SK-N-SH (cell line): ENCODE data around the gene CX3CL1. TPM values are rescaled to one million over a fixed set of nuclear protein-coding genes. Genes with fewer than 3 reads are reported as not detected.

Experiments used
- CTCF ChIA-PET: fragments of 300-600, 350-600 bp; formaldehyde crosslinking; extraction: SDS; loops from one replicate; lab custom pipeline; 2021; lab: Yijun Ruan, JAX
- POLR2A ChIA-PET: fragments of 350-600 bp; sonication (Branson Sonifier 250); formaldehyde crosslinking; extraction: SDS; loops from one replicate; lab custom pipeline; 2020; ENCODE audit warnings: antibody characterized with exemption, inconsistent platforms; lab: Yijun Ruan, JAX
- DNase-seq: peaks from one replicate; pipeline ENCODE4 v3.0.0; 2012
- H2AFZ ChIP-seq: fragments of 200-600 bp; sonication (generic); 2 replicates; pipeline ENCODE4 v1.8.1; 2016; ENCODE audit warnings: antibody characterized with exemption, mild to moderate bottlenecking, low read depth
- H3F3A ChIP-seq: fragments of 200-600 bp; sonication (generic); replicated peaks from 2 replicates; pipeline ENCODE3; 2016; ENCODE audit warnings: antibody characterized with exemption, mild to moderate bottlenecking; ENCODE audit not compliant: insufficient read depth
- H3K27ac ChIP-seq, 2 experiments: fragments of 200-500 bp in 1 of 2; fragments of 200-600 bp in 1 of 2; sonication (Bioruptor generic) in 1 of 2; sonication (generic), shearing (Covaris generic) in 1 of 2; 2 replicates each; pipeline versions ENCODE4 v1.5.1 to v1.6.1; 2014 to 2016; ENCODE audit warnings: low read depth in 2 of 2, inconsistent platforms in 1 of 2, low read length in 1 of 2, mild to moderate bottlenecking in 1 of 2, mixed read lengths in 1 of 2
- H3K27me3 ChIP-seq: fragments of 200-600 bp; sonication (generic), shearing (Covaris generic); 2 replicates; pipeline ENCODE4 v1.6.1; 2016; ENCODE audit warnings: mixed run types; ENCODE audit not compliant: insufficient read depth
- H3K36me3 ChIP-seq, 2 experiments: fragments of 200-500 bp in 1 of 2; fragments of 200-600 bp in 1 of 2; sonication (Bioruptor generic) in 1 of 2; sonication (generic) in 1 of 2; replicated peaks in 1 of 2; 2 replicates each; pipeline versions ENCODE3 to v1.5.1; 2014 to 2016; ENCODE audit warnings: low read length in 1 of 2, mild to moderate bottlenecking in 1 of 2; ENCODE audit not compliant: insufficient read depth in 2 of 2, control insufficient read depth in 1 of 2
- H3K4me1 ChIP-seq, 2 experiments: fragments of 200-500 bp in 1 of 2; fragments of 200-600 bp in 1 of 2; sonication (Bioruptor generic) in 1 of 2; sonication (generic), shearing (Covaris generic) in 1 of 2; 2 replicates each; pipeline versions ENCODE4 v1.5.1 to v1.6.1; 2014 to 2016; ENCODE audit warnings: low read depth in 1 of 2, low read length in 1 of 2, mixed run types in 1 of 2; ENCODE audit not compliant: insufficient read depth in 2 of 2, control insufficient read depth in 1 of 2
- H3K4me2 ChIP-seq: fragments of 200-600 bp; sonication (generic), shearing (Covaris generic); 2 replicates; pipeline ENCODE4 v1.6.1; 2017; ENCODE audit warnings: mixed run types
- H3K4me3 ChIP-seq, 2 experiments: fragments of 200-500 bp in 1 of 2; fragments of 200-600 bp in 1 of 2; sonication (Bioruptor generic) in 1 of 2; sonication (generic), shearing (Covaris generic) in 1 of 2; 2 replicates each; pipeline versions ENCODE4 v1.5.1 to v1.8.1; 2014 to 2016; ENCODE audit warnings: low read depth in 2 of 2, inconsistent platforms in 1 of 2, low read length in 1 of 2, mild to moderate bottlenecking in 1 of 2, mixed read lengths in 1 of 2, moderate library complexity in 1 of 2
- H3K79me2 ChIP-seq: fragments of 200-600 bp; sonication (generic); 2 replicates; pipeline ENCODE4 v1.8.1; 2017; ENCODE audit warnings: mild to moderate bottlenecking; ENCODE audit not compliant: insufficient read depth
- H3K9ac ChIP-seq: fragments of 200-600 bp; sonication (generic); 2 replicates; pipeline ENCODE4 v1.6.1; 2017; ENCODE audit warnings: mixed run types
- H3K9me2 ChIP-seq: fragments of 200-600 bp; sonication (generic); 2 replicates; pipeline ENCODE4 v1.6.1; 2017; ENCODE audit warnings: mixed run types
- H3K9me3 ChIP-seq: fragments of 200-600 bp; sonication (generic); 2 replicates; pipeline ENCODE4 v1.6.1; 2017; ENCODE audit warnings: mixed run types, mild to moderate bottlenecking, moderate library complexity
- H4K20me1 ChIP-seq: fragments of 200-600 bp; sonication (generic); 2 replicates; pipeline ENCODE4 v1.6.1; 2017; ENCODE audit warnings: mild to moderate bottlenecking, mixed run types; ENCODE audit not compliant: insufficient read depth
- EP300 ChIP-seq, 2 experiments: IDR thresholded peaks; 2 replicates each; pipeline versions ENCODE4 v1.4.0 to v1.6.1; 2012; ENCODE audit warnings: borderline replicate concordance in 1 of 2, low read depth in 1 of 2, low read length in 1 of 2
- EZH2phosphoT487 ChIP-seq: fragments of 200-600 bp; sonication (generic); IDR thresholded peaks from 2 replicates; pipeline ENCODE4 v1.6.1; 2017; ENCODE audit warnings: low read depth, mixed run types, mild to moderate bottlenecking, antibody characterized with exemption, moderate library complexity, borderline replicate concordance
- FOSL2 ChIP-seq: IDR thresholded peaks from 2 replicates; pipeline ENCODE4 v1.4.0; 2012; ENCODE audit warnings: low read depth, mild to moderate bottlenecking, moderate library complexity, borderline replicate concordance
- GATA2 ChIP-seq: sonication (generic); formaldehyde crosslinking; IDR thresholded peaks from 2 replicates; pipeline ENCODE4 v1.5.0; 2020; ENCODE audit warnings: mild to moderate bottlenecking, missing genetic modification reagents
- POLR2AphosphoS5 ChIP-seq: IDR thresholded peaks from 2 replicates; pipeline ENCODE4 v1.6.1; 2012; ENCODE audit warnings: low read depth, low read length
- RFX5 ChIP-seq: IDR thresholded peaks from 2 replicates; pipeline ENCODE4 v1.6.1; 2012; ENCODE audit warnings: mild to moderate bottlenecking, improper control_type of control experiment, low read length
- SIN3A ChIP-seq: IDR thresholded peaks from 2 replicates; pipeline ENCODE4 v1.6.1; 2012; ENCODE audit warnings: low read depth, mild to moderate bottlenecking, low read length, moderate library complexity, borderline replicate concordance
- TEAD4 ChIP-seq: IDR thresholded peaks from 2 replicates; pipeline ENCODE4 v1.4.0; 2012; ENCODE audit warnings: mild to moderate bottlenecking, borderline replicate concordance; ENCODE audit not compliant: insufficient read depth
- WGBS: methylation state at CpG from one replicate; pipeline ENCODE4 v1.1.6; 2017; ENCODE audit warnings: low lambda C conversion rate; 5-methylcytosine and 5-hydroxymethylcytosine counted together
- polyA plus RNA-seq, 3 experiments: library from polyadenylated mRNA; depleted of rRNA; stranded (reverse); fragments of >200 nt; gene quantifications; 2 replicates each; pipeline ENCODE4 v1.2.3, GENCODE V29; 2012
- TF ChIP-seq, protein P1 (sequence below): fragments of 200-600 bp; sonication (generic); IDR thresholded peaks from 2 replicates; pipeline ENCODE4 v1.6.1; 2017; ENCODE audit warnings: antibody characterized with exemption, mild to moderate bottlenecking, moderate library complexity
- TF ChIP-seq, protein P2 (sequence below): fragments of 150-350 bp; IDR thresholded peaks from 2 replicates; pipeline ENCODE4 v1.6.1; 2017; ENCODE audit warnings: antibody characterized with exemption, low read length, low read depth, borderline replicate concordance
- TF ChIP-seq, protein P3 (sequence below): IDR thresholded peaks from 2 replicates; pipeline ENCODE4 v1.4.0; 2012; ENCODE audit warnings: low read depth
- TF ChIP-seq, protein P4 (sequence below): IDR thresholded peaks from 2 replicates; pipeline ENCODE4 v1.4.0; 2012; ENCODE audit warnings: low read depth, borderline replicate concordance

Gene CX3CL1
- polyA plus RNA-seq, 1 of the 3 experiments (the other 2 are of a cell fraction) = 6.8 TPM

DNA sequence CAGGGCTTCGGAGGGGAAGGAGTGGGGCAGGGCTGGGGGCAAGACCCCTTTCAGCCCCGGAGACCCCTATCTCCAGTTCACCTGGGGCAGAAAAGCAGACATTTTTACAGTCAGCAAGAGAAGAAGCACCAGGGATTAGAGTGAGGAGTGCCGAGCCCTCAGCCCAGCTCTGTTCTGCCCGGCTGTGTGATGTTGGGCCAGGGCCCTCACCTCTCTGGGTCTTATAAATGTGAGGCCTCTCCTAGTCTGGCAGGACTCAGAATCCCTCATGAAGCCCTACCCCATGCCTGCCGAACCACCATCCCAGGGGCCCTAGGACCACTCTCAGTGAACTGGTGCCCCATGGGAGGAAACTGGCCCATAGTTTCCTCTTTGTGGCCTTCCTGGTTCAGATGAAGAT lies 12.8 kb downstream of the CX3CL1 start:
- CTCF ChIA-PET = interaction anchor here (0.7 to 1.5 kb wide), 2 partner anchors 32 to 33 kb away, joined by 3 to 4 read pairs; no protein-coding TSS in a partner anchor
- POLR2A ChIA-PET = no interaction called here

DNA sequence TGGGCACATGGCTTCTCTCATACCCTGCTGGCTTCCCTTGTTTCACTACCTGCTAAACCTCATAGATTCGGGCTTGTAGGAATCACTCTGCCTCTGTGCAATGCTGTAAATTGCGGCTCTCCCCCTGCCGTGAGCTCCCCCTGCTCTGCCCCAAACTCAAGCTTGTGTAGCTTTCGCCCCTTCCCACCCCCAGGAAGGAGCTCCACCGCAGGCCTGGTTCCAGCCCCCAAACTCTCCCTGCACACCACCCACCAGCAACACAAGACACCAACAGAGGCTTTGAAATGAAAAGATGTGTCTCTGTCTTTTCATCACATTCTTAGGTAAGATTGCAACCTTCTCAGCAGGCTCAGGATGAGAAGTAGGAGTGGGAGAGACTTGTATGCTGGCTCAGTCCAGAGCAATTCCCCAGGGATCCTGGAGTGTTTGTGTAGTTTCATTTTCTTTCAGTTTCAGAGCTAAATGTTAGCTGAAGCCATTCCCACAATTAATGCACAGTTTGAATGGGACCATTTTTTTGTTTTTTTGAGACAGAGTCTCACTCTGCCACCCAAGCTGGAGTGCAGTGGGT lies 14.2 kb downstream of the CX3CL1 start:
- Histone ChIP-seq H3K9ac (no peak overlapping the region), H3K27me3 (no peaks in the 10 kb centered on the region), H4K20me1 (no peaks in the 10 kb centered on the region), H3K9me2 (no peaks in the 10 kb centered on the region), H3K79me2 (no peaks in the 10 kb centered on the region), H3K4me1 (peaks cover 10 to 11% of the 10 kb centered on the region in 2 experiments; a peak in 3 of 4 replicates), H3K27ac (no peak overlapping the region), H3K4me2 (no peak overlapping the region), H3K36me3 (no peaks in the 10 kb centered on the region), H2AFZ (no peak overlapping the region), H3K4me3 (no peak overlapping the region), H3F3A (no peaks in the 10 kb centered on the region), H3K9me3 (no peaks in the 10 kb centered on the region)
- 90% methylated on average over 5 of the region's 5 CpGs for WGBS
- TF ChIP-seq EP300 (IDR thresholded peaks at IDR 0.05; ENCODE audit: borderline replicate concordance in 1 of 2, low read depth in 1 of 2, low read length in 1 of 2) (no peak), GATA2 (CRISPR knock-in tag) (no peak), SIN3A (no peak), RFX5 (no peak), FOSL2 (no peak)
- TF ChIP-seq, protein P1, sequence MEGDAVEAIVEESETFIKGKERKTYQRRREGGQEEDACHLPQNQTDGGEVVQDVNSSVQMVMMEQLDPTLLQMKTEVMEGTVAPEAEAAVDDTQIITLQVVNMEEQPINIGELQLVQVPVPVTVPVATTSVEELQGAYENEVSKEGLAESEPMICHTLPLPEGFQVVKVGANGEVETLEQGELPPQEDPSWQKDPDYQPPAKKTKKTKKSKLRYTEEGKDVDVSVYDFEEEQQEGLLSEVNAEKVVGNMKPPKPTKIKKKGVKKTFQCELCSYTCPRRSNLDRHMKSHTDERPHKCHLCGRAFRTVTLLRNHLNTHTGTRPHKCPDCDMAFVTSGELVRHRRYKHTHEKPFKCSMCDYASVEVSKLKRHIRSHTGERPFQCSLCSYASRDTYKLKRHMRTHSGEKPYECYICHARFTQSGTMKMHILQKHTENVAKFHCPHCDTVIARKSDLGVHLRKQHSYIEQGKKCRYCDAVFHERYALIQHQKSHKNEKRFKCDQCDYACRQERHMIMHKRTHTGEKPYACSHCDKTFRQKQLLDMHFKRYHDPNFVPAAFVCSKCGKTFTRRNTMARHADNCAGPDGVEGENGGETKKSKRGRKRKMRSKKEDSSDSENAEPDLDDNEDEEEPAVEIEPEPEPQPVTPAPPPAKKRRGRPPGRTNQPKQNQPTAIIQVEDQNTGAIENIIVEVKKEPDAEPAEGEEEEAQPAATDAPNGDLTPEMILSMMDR = no peak
- TF ChIP-seq, protein P2, sequence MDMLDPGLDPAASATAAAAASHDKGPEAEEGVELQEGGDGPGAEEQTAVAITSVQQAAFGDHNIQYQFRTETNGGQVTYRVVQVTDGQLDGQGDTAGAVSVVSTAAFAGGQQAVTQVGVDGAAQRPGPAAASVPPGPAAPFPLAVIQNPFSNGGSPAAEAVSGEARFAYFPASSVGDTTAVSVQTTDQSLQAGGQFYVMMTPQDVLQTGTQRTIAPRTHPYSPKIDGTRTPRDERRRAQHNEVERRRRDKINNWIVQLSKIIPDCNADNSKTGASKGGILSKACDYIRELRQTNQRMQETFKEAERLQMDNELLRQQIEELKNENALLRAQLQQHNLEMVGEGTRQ = no peak
- POLR2A ChIA-PET = interaction anchor here (0.6 kb wide), 1 partner anchor 407 kb away, joined by 5 read pairs; no protein-coding TSS in a partner anchor
- CTCF ChIA-PET = interaction anchor here (1.0 to 1.1 kb wide), 2 partner anchors 12 to 25 kb away, joined by 3 read pairs; no protein-coding TSS in a partner anchor
- no peak for DNase-seq

More for the DNA sequence above, 12.8 kb downstream of the CX3CL1 start:
- Histone ChIP-seq H4K20me1 (no peaks in the 10 kb centered on the region), H3K9ac (no peak overlapping the region), H3K9me2 (no peaks in the 10 kb centered on the region), H3K4me2 (no peak overlapping the region), H3F3A (no peaks in the 10 kb centered on the region), H3K27ac (no peak overlapping the region), H3K9me3 (no peaks in the 10 kb centered on the region), H3K79me2 (no peaks in the 10 kb centered on the region), H3K4me3 (no peak overlapping the region), H2AFZ (no peak overlapping the region), H3K36me3 (no peaks in the 10 kb centered on the region), H3K27me3 (no peaks in the 10 kb centered on the region), H3K4me1 (peaks cover 10 to 15% of the 10 kb centered on the region in 2 experiments; a peak in 3 of 4 replicates)
- WGBS = 42% methylated on average over 3 of the region's 5 CpGs
- DNase-seq = no peak
- TF ChIP-seq, protein P3, sequence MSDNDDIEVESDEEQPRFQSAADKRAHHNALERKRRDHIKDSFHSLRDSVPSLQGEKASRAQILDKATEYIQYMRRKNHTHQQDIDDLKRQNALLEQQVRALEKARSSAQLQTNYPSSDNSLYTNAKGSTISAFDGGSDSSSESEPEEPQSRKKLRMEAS = no peak
- TF ChIP-seq EZH2phosphoT487 (no peak), POLR2AphosphoS5 (no peak), TEAD4 (no peak), EP300 (IDR thresholded peaks at IDR 0.05; ENCODE audit: borderline replicate concordance in 1 of 2, low read depth in 1 of 2, low read length in 1 of 2) (no peak)
- TF ChIP-seq, protein P4, sequence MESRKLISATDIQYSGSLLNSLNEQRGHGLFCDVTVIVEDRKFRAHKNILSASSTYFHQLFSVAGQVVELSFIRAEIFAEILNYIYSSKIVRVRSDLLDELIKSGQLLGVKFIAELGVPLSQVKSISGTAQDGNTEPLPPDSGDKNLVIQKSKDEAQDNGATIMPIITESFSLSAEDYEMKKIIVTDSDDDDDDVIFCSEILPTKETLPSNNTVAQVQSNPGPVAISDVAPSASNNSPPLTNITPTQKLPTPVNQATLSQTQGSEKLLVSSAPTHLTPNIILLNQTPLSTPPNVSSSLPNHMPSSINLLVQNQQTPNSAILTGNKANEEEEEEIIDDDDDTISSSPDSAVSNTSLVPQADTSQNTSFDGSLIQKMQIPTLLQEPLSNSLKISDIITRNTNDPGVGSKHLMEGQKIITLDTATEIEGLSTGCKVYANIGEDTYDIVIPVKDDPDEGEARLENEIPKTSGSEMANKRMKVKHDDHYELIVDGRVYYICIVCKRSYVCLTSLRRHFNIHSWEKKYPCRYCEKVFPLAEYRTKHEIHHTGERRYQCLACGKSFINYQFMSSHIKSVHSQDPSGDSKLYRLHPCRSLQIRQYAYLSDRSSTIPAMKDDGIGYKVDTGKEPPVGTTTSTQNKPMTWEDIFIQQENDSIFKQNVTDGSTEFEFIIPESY = no peak
